HEK293T (cell line): ENCODE results near the gene DOCK7.

Source experiments
- CTCF ChIA-PET: fragments of 350-600 bp; formaldehyde crosslinking; extraction: SDS; loops from one replicate; lab custom pipeline; 2021; ENCODE audit warnings: antibody characterized with exemption, inconsistent platforms; lab: Yijun Ruan, JAX
- POLR2A ChIA-PET: fragments of 350-600 bp; formaldehyde crosslinking; extraction: SDS; loops from one replicate; lab custom pipeline; 2020; ENCODE audit warnings: antibody characterized with exemption, inconsistent platforms; lab: Yijun Ruan, JAX
- DNase-seq: peaks from one replicate; pipeline ENCODE4 v3.0.0; 2012; ENCODE audit warnings: mixed read lengths; ENCODE audit errors: extremely low spot score
- ARNT ChIP-seq: fragments of 450-650 bp; IDR thresholded peaks from 2 replicates; pipeline ENCODE4 v1.6.1; 2017; ENCODE audit warnings: mild to moderate bottlenecking
- BHLHE40 ChIP-seq: fragments of 450-650 bp; IDR thresholded peaks from 2 replicates; pipeline ENCODE4 v1.6.1; 2016; ENCODE audit warnings: mild to moderate bottlenecking, moderate library complexity, borderline replicate concordance
- CTBP1 ChIP-seq: fragments of 450-650 bp; IDR thresholded peaks from 2 replicates; pipeline ENCODE4 v1.6.1; 2016; ENCODE audit warnings: borderline replicate concordance
- ELF4 ChIP-seq: fragments of 450-650 bp; IDR thresholded peaks from 2 replicates; pipeline ENCODE4 v1.6.1; 2017; ENCODE audit warnings: antibody characterized with exemption
- FOXA1 ChIP-seq: fragments of 450-650 bp; IDR thresholded peaks from 2 replicates; pipeline ENCODE4 v1.6.1; 2016; ENCODE audit warnings: mild to moderate bottlenecking
- FOXK2 ChIP-seq: fragments of 450-650 bp; IDR thresholded peaks from 2 replicates; pipeline ENCODE4 v1.6.1; 2016; ENCODE audit warnings: mild to moderate bottlenecking
- FOXM1 ChIP-seq: fragments of 450-650 bp; IDR thresholded peaks from 2 replicates; pipeline ENCODE4 v1.6.1; 2017; ENCODE audit warnings: mild to moderate bottlenecking, borderline replicate concordance
- HDGF ChIP-seq: fragments of 450-650 bp; IDR thresholded peaks from 2 replicates; pipeline ENCODE4 v1.6.1; 2017; ENCODE audit warnings: antibody characterized with exemption, borderline replicate concordance
- L3MBTL2 ChIP-seq: fragments of 450-650 bp; conservative IDR thresholded peaks from 2 replicates; pipeline ENCODE4 v1.6.1; 2016; ENCODE audit warnings: mild to moderate bottlenecking
- LEF1 ChIP-seq: fragments of 450-650 bp; IDR thresholded peaks from 2 replicates; pipeline ENCODE4 v1.6.1; 2017; ENCODE audit warnings: mild to moderate bottlenecking, borderline replicate concordance
- NFRKB ChIP-seq: fragments of 450-650 bp; IDR thresholded peaks from 2 replicates; pipeline ENCODE4 v1.6.1; 2016; ENCODE audit warnings: mild to moderate bottlenecking, moderate library complexity
- PKNOX1 ChIP-seq: fragments of 450-650 bp; IDR thresholded peaks from 2 replicates; pipeline ENCODE4 v1.6.1; 2016
- SP1 ChIP-seq: fragments of 450-650 bp; IDR thresholded peaks from 2 replicates; pipeline ENCODE4 v1.6.1; 2017
- SUZ12 ChIP-seq: fragments of 450-650 bp; IDR thresholded peaks from 2 replicates; pipeline ENCODE4 v1.6.1; 2016; ENCODE audit warnings: mild to moderate bottlenecking
- TARDBP ChIP-seq: fragments of 450-650 bp; IDR thresholded peaks from 2 replicates; pipeline ENCODE4 v1.6.1; 2016
- ZNF384 ChIP-seq: fragments of 450-650 bp; IDR thresholded peaks from 2 replicates; pipeline ENCODE4 v1.6.1; 2016

Gene DOCK7

GRCh38 chr1:62593825-62594394, 94.3 kb downstream of the DOCK7 start:
- POLR2A ChIA-PET = no interaction called here
- TF ChIP-seq LEF1 (no peak), NFRKB (no peak), FOXA1 (no peak)
- CTCF ChIA-PET = no interaction called here
- no peak for DNase-seq

- TF ChIP-seq L3MBTL2 (no peak), LEF1 (no peak), BHLHE40 (no peak), ZNF384 (no peak), PKNOX1 (no peak), FOXA1 (no peak), ELF4 (no peak), ARNT (no peak), CTBP1 (no peak), TARDBP (no peak), SP1 (no peak), NFRKB (no peak), FOXK2 (no peak)
- POLR2A ChIA-PET = no interaction called here
- no peak for DNase-seq
- CTCF ChIA-PET = interaction anchor here (0.6 kb wide), 1 partner anchor 442 kb away, joined by 5 read pairs; no protein-coding TSS in a partner anchor
Measured at GRCh38 chr1:62590970-62591368, 97.2 kb downstream of the DOCK7 start.

GRCh38 chr1:62590255-62590969, 97.8 kb downstream of the DOCK7 start:
- ChIA-PET POLR2A (no interaction called here), CTCF (no interaction called here)
- DNase-seq = no peak
- TF ChIP-seq FOXM1 (no peak), BHLHE40 (no peak), ZNF384 (no peak), NFRKB (no peak), FOXK2 (no peak), ELF4 (no peak), TARDBP (no peak), SP1 (no peak), ARNT (no peak), PKNOX1 (no peak), CTBP1 (no peak), FOXA1 (no peak), L3MBTL2 (no peak), SUZ12 (no peak)

GRCh38 chr1:62589321-62589720, 98.9 kb downstream of the DOCK7 start:
- POLR2A ChIA-PET = no interaction called here

GRCh38 chr1:62588000-62588399, 100.2 kb downstream of the DOCK7 start:
- TF ChIP-seq NFRKB (no peak), CTBP1 (no peak), FOXM1 (no peak), FOXA1 (no peak), ZNF384 (no peak), SP1 (no peak), HDGF (no peak), PKNOX1 (no peak), BHLHE40 (no peak), ARNT (no peak)
- no peak for DNase-seq
- ChIA-PET POLR2A (no interaction called here), CTCF (no interaction called here)

More at GRCh38 chr1:62589321-62589720, 98.9 kb downstream of the DOCK7 start:
- no peak for TF ChIP-seq NFRKB
- TF ChIP-seq ARNT = no peak
- TF ChIP-seq FOXA1 = no peak
- TF ChIP-seq TARDBP = no peak
- no peak for TF ChIP-seq PKNOX1
- TF ChIP-seq FOXK2 = no peak
- CTCF ChIA-PET = no interaction called here
- no peak for DNase-seq

GRCh38 chr1:62585469-62586155, 102.6 kb downstream of the DOCK7 start:
- CTCF ChIA-PET = no interaction called here
- TF ChIP-seq TARDBP (no peak), ELF4 (no peak)
- DNase-seq = no peak
- POLR2A ChIA-PET = no interaction called here
